HFF-Myc (cell line): Measurements from ENCODE around the gene LELP1.

Source experiments
- DNase-seq: peaks from one replicate; pipeline ENCODE4 v3.0.0-alpha.2; 2011; ENCODE audit warnings: low read depth; ENCODE audit errors: extremely low read depth
- H3K4me3 ChIP-seq: replicated peaks from 2 replicates; pipeline ENCODE4 v1.5.1; 2011; ENCODE audit warnings: low read depth, mild to moderate bottlenecking, control low read depth, low read length
- TF ChIP-seq, protein P1 (sequence below): IDR thresholded peaks from 2 replicates; pipeline ENCODE4 v1.5.1; 2012; ENCODE audit warnings: mild to moderate bottlenecking, low read depth, low read length, control low read depth; ENCODE audit errors: missing control alignments

Gene LELP1

GRCh38 chr1:153192697-153193096 is 10.5 kb upstream of the LELP1 start:
- no peak overlapping the region for H3K4me3 ChIP-seq
- TF ChIP-seq, protein P1, sequence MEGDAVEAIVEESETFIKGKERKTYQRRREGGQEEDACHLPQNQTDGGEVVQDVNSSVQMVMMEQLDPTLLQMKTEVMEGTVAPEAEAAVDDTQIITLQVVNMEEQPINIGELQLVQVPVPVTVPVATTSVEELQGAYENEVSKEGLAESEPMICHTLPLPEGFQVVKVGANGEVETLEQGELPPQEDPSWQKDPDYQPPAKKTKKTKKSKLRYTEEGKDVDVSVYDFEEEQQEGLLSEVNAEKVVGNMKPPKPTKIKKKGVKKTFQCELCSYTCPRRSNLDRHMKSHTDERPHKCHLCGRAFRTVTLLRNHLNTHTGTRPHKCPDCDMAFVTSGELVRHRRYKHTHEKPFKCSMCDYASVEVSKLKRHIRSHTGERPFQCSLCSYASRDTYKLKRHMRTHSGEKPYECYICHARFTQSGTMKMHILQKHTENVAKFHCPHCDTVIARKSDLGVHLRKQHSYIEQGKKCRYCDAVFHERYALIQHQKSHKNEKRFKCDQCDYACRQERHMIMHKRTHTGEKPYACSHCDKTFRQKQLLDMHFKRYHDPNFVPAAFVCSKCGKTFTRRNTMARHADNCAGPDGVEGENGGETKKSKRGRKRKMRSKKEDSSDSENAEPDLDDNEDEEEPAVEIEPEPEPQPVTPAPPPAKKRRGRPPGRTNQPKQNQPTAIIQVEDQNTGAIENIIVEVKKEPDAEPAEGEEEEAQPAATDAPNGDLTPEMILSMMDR, result no peak
- no peak for DNase-seq

DNA sequence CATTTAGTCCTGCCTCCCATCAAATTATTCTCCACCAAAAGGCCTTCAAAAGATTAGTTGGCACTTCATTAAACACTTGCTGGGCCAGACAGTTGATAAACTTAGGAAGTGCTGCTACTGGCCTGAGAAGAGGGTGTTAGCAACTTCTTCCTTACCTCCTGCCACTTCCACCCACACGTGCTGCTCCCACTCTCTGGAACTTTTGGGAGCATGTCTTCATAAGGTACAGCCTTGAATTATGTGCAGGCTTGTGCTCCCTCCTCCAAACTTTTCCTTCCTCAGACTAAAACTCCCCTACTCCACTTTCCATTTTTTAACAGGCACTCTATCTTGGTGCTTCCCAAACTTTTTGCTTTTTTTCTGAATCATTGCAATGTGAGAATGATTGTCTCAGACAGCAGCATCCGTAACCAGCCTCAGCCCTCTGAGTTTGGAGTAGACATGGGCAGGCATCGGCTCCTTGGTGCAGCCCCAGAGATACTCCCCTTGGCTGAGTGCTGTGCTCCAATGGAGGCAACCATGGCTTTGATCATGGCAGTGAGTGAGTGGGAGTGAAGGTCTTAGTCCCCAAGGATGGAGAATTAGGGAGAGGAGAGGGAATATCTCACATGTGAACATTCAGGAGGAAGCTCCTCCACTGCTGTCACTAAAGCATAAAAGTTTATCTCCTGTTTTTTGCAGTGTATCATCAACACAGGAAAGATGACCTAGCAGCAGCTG is 8.7 kb upstream of the LELP1 start:
- no peak for DNase-seq

DNA sequence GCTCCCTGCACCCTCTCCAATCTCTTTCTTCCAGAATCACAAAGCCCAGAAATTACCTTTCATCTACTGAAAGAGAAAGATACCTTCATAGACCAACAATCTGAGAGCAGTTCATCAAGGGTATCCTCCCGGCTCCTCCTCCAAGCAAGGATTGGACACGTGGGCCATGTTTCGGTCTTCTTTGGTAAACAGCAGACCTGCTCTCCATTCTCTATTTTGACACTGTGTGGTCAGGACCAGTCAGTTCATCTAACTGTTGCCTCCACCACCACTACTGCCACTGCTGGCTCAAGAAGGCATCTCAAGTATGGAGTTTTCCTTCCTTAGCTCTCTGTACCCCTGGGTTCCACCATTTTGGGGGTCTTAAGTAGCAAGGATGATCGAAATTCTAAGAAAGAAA is 8.0 kb upstream of the LELP1 start:
- H3K4me3 ChIP-seq, result no peak overlapping the region
- no peak for DNase-seq
- TF ChIP-seq, protein P1, result no peak

More for the DNA sequence above, 8.7 kb upstream of the LELP1 start:
- TF ChIP-seq, protein P1, result no peak
- H3K4me3 ChIP-seq, result no peak overlapping the region

- H3K4me3 ChIP-seq, result no peak overlapping the region
- TF ChIP-seq, protein P1, result no peak
- DNase-seq, result no peak
These were observed 1.2 kb upstream of the LELP1 start for GRCh38 chr1:153202006-153202405.

- no peak overlapping the region for H3K4me3 ChIP-seq
- TF ChIP-seq, protein P1, result no peak
- no peak for DNase-seq
These were observed 3.4 kb downstream of the LELP1 start for GRCh38 chr1:153206631-153207030.

GRCh38 chr1:153210206-153210605 is 7.0 kb downstream of the LELP1 start:
- TF ChIP-seq, protein P1, result no peak
- no peak overlapping the region for H3K4me3 ChIP-seq
- no peak for DNase-seq

GRCh38 chr1:153212201-153212600 is 9.0 kb downstream of the LELP1 start:
- TF ChIP-seq, protein P1, result no peak
- no peak overlapping the region for H3K4me3 ChIP-seq
- no peak for DNase-seq
